Measurements from ENCODE around the gene HDAC4.

GRCh38 chr2:239306274-239307220 is 94.3 kb downstream of the HDAC4 start:
- TF ChIP-seq SPI1 (IDR thresholded peaks at IDR 0.05; ENCODE audit: borderline replicate concordance, low read depth, low read length) = no peak
- no peak for TF ChIP-seq CC2D1A (IDR thresholded peaks at IDR 0.05)
- no peak for TF ChIP-seq EP300 (IDR thresholded peaks at IDR 0.05; ENCODE audit: low read length)
- TF ChIP-seq RAD21 (CRISPR knock-in tag; conservative IDR thresholded peaks at IDR 0.05 in 1 of 2, IDR thresholded peaks at IDR 0.05 in 1 of 2) = no peak
- TF ChIP-seq POLR2A (conservative IDR thresholded peaks at IDR 0.05) = no peak
- no peak for TF ChIP-seq USF1 (CRISPR knock-in tag; IDR thresholded peaks at IDR 0.05)
- TF ChIP-seq MITF (IDR thresholded peaks at IDR 0.05) = no peak
- no peak for TF ChIP-seq REST (IDR thresholded peaks at IDR 0.05; ENCODE audit: borderline replicate concordance)
- no peak for TF ChIP-seq REST (CRISPR knock-in tag; IDR thresholded peaks at IDR 0.05; ENCODE audit: low read depth)
- TF ChIP-seq HOMEZ (CRISPR knock-in tag; IDR thresholded peaks at IDR 0.05) = no peak
